MCF 10A (cell line): ENCODE measurements around the gene GBE1. TPM values are rescaled to one million over a fixed set of nuclear protein-coding genes. Genes with fewer than 3 reads are reported as not detected.

Experiments used
- BruUV-seq: library from RNA; stranded (reverse); fragments of 400-500 nt; replicated peaks from 2 replicates; lab custom pipeline; 2021; lab: Mats Ljungman, UMichigan
- CTCF ChIA-PET: fragments of 300-600 bp; sonication (Branson Sonifier 250); formaldehyde crosslinking; extraction: SDS; loops from one replicate; lab custom pipeline; 2021; ENCODE audit warnings: antibody characterized with exemption, inconsistent platforms; lab: Yijun Ruan, JAX
- POLR2A ChIA-PET: fragments of 300-600, 350-650 bp; sonication (Branson Sonifier 250); formaldehyde crosslinking; extraction: SDS; loops from one replicate; lab custom pipeline; 2020; ENCODE audit warnings: antibody characterized with exemption, inconsistent platforms; lab: Yijun Ruan, JAX
- DNase-seq: peaks from one replicate; pipeline ENCODE4 v3.0.0-alpha.2; 2018; ENCODE audit not compliant: unreplicated experiment
- H3K27ac Mint-ChIP-seq: one replicate; pipeline ENCODE4 v1.8.0; 2022; ENCODE audit warnings: mild to moderate bottlenecking, low read depth, mixed read lengths; ENCODE audit not compliant: unreplicated experiment
- H3K27me3 Mint-ChIP-seq: one replicate; pipeline ENCODE4 v1.8.0; 2022; ENCODE audit warnings: mixed read lengths; ENCODE audit not compliant: insufficient read depth, unreplicated experiment
- H3K36me3 Mint-ChIP-seq: one replicate; pipeline ENCODE4 v1.8.0; 2022; ENCODE audit warnings: mild to moderate bottlenecking, moderate library complexity, mixed read lengths; ENCODE audit not compliant: insufficient read depth, unreplicated experiment
- H3K4me1 Mint-ChIP-seq: one replicate; pipeline ENCODE4 v1.8.0; 2022; ENCODE audit warnings: mixed read lengths; ENCODE audit not compliant: insufficient read depth, unreplicated experiment
- H3K4me3 Mint-ChIP-seq: one replicate; pipeline ENCODE4 v1.8.0; 2022; ENCODE audit warnings: mild to moderate bottlenecking, moderate library complexity, mixed read lengths; ENCODE audit not compliant: unreplicated experiment
- H3K9me3 Mint-ChIP-seq: one replicate; pipeline ENCODE4 v1.8.0; 2022; ENCODE audit warnings: mixed read lengths; ENCODE audit not compliant: unreplicated experiment
- intact Hi-C: fragments of 100-400 bp; cut with micrococcal nuclease; formaldehyde crosslinking; loops from 2 replicates; pipeline ENCODE4 v1.14.1; 2022
- total RNA-seq: library from RNA; stranded (reverse); gene quantifications from 2 replicates; pipeline ENCODE4 v1.2.3, GENCODE V29; 2022
- TF ChIP-seq, protein P1 (sequence below): fragments of 200-600 bp; IDR thresholded peaks from one replicate; pipeline ENCODE4 v1.8.0; 2022; ENCODE audit warnings: antibody characterized with exemption, mild to moderate bottlenecking; ENCODE audit not compliant: unreplicated experiment

GBE1 gene
- total RNA-seq, 1 experiment from 2014 or later, result 41.8 TPM

DNA sequence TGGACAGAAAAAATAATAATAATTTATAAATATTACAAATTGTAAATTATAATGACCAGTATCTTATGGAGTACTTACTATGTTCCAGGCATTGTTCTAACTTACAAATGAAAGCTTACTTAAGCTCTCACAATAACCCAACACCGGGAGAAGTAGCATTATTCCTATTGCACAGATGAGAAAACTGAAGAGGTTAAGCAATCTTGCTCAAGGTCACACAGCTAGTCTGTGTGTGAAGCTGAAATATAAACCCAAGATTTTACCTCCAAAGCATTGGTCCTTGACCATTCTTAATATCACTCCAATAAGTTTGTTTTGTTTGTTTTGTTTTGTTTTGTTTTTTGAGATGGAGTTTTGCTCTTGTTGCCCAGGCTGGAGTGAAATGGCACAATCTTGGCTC lies 43.1 kb downstream of the GBE1 start:
- no peak overlapping the region for H3K4me3 Mint-ChIP-seq
- H3K4me1 Mint-ChIP-seq, result peaks cover 9% of the 10 kb centered on the region
- TF ChIP-seq, protein P1, sequence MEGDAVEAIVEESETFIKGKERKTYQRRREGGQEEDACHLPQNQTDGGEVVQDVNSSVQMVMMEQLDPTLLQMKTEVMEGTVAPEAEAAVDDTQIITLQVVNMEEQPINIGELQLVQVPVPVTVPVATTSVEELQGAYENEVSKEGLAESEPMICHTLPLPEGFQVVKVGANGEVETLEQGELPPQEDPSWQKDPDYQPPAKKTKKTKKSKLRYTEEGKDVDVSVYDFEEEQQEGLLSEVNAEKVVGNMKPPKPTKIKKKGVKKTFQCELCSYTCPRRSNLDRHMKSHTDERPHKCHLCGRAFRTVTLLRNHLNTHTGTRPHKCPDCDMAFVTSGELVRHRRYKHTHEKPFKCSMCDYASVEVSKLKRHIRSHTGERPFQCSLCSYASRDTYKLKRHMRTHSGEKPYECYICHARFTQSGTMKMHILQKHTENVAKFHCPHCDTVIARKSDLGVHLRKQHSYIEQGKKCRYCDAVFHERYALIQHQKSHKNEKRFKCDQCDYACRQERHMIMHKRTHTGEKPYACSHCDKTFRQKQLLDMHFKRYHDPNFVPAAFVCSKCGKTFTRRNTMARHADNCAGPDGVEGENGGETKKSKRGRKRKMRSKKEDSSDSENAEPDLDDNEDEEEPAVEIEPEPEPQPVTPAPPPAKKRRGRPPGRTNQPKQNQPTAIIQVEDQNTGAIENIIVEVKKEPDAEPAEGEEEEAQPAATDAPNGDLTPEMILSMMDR, result no peak
- H3K27me3 Mint-ChIP-seq, result no peaks in the 10 kb centered on the region
- no peak for DNase-seq
- intact Hi-C loops, result no loop called here
- no peak overlapping the region for H3K27ac Mint-ChIP-seq
- ChIA-PET POLR2A (interaction anchor here (0.9 to 1.2 kb wide), 2 partner anchors 9 to 34 kb away, joined by 3 read pairs; no protein-coding TSS in a partner anchor), CTCF (interaction anchor here (1.4 kb wide), 1 partner anchor 45 kb away, joined by 3 read pairs; no protein-coding TSS in a partner anchor)
- BruUV-seq, result no TSS peak
- H3K36me3 Mint-ChIP-seq, result no peaks in the 10 kb centered on the region
- H3K9me3 Mint-ChIP-seq, result no peaks in the 10 kb centered on the region

DNA sequence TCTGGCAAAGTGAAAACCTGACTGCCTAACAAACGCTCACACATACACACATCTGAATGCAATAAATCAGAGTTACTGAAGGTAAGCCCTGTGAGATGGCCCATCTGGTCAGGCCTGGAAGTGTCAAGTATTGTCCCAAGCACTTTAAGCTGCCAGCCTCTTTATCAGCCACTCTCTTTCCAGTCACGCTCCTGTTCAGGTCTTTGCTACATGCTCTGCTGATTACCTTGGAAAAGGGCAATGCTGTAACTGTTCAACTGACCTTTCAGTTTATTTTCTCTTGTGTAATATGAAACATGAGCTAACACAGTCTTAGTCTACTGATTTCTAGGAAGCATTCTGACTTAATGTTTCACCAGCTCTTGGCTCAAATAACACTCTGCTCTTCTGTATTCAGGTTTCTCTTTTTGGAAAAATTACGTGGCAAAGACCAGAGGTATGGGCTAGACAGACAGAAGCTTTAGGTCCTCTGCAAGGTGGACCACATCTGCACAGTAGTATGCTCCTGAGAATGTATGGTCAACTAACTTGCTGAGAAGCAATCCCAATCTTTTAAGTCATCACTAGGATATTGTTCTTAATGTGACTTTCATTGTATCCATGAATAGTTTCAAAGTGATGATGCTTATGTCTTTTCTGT lies 44.5 kb downstream of the GBE1 start:
- ChIA-PET CTCF (interaction anchor here (0.8 to 1.4 kb wide), 2 partner anchors 11 to 47 kb away, joined by 3 read pairs; no protein-coding TSS in a partner anchor), POLR2A (interaction anchor here (0.7 to 1.0 kb wide), 3 partner anchors 22 to 29 kb away, joined by 3 to 4 read pairs (median 4); no protein-coding TSS in a partner anchor)
- H3K27ac Mint-ChIP-seq, result peak overlapping the region; percentile 18

GRCh38 chr3:81713031-81713430 lies 48.4 kb downstream of the GBE1 start:
- no peak overlapping the region for H3K4me3 Mint-ChIP-seq
- BruUV-seq, result no TSS peak
- CTCF ChIA-PET, result no interaction called here
- H3K4me1 Mint-ChIP-seq, result peaks cover 8% of the 10 kb centered on the region
- intact Hi-C loops, result no loop called here
- H3K27me3 Mint-ChIP-seq, result no peaks in the 10 kb centered on the region
- TF ChIP-seq, protein P1, result no peak
- no peak overlapping the region for H3K27ac Mint-ChIP-seq
- DNase-seq, result no peak
- no peaks in the 10 kb centered on the region for H3K9me3 Mint-ChIP-seq
- POLR2A ChIA-PET, result no interaction called here
- H3K36me3 Mint-ChIP-seq, result no peaks in the 10 kb centered on the region

More for the DNA sequence above, 44.5 kb downstream of the GBE1 start:
- H3K27me3 Mint-ChIP-seq, result no peaks in the 10 kb centered on the region
- H3K4me3 Mint-ChIP-seq, result no peak overlapping the region
- TF ChIP-seq, protein P1, result no peak
- H3K9me3 Mint-ChIP-seq, result no peaks in the 10 kb centered on the region
- H3K4me1 Mint-ChIP-seq, result peaks cover 8% of the 10 kb centered on the region
- BruUV-seq, result no TSS peak
- intact Hi-C loops, result no loop called here
- peak; percentile 67 for DNase-seq
- H3K36me3 Mint-ChIP-seq, result no peaks in the 10 kb centered on the region

DNA sequence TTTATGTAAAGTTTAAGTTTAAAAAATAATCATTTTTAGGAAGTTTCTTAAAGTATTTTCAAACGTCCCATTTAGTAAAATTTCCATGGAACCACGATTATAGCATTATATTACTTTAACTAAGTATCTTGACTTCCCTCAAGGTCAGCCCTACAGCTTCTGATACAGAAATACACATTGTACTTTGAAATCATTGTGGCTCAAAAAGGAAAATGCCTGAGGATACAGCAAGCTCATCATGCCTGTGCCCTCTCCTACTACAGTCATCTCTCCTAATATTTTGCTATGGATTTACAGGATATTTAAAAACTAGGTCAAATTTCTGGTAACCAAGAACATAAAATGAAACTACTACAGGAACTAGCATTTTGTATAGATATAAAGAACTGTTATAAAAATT lies 51.8 kb downstream of the GBE1 start:
- intact Hi-C loops, result no loop called here
- no peak for DNase-seq
- ChIA-PET POLR2A (interaction anchor here (1.1 to 1.6 kb wide), 2 partner anchors 14 to 52 kb away, joined by 3 to 5 read pairs; partner anchors contain the start of gene GBE1), CTCF (no interaction called here)
- BruUV-seq, result no TSS peak
- Mint-ChIP-seq H3K4me1 (no peaks in the 10 kb centered on the region), H3K36me3 (no peaks in the 10 kb centered on the region), H3K27me3 (no peaks in the 10 kb centered on the region), H3K27ac (no peak overlapping the region), H3K9me3 (no peaks in the 10 kb centered on the region), H3K4me3 (no peak overlapping the region)
- TF ChIP-seq, protein P1, result no peak
